Cerebellar nuclear complex (tissue), 1 donor: ENCODE data around the gene PNLDC1.

Experiments
- DNase-seq, 2 experiments: peaks; one replicate each; lab custom pipeline; 2025; lab: John Stamatoyannopoulos, UW

PNLDC1 gene

GRCh38 chr6:159800141-159800865, at the start of gene PNLDC1:
TSS of gene PNLDC1 (plus strand) at chr6:159800276. CDS start at chr6:159800308, 32 bp downstream.
- DNase-seq = no peak

- no peak for DNase-seq
Observed at GRCh38 chr6:159751448-159751847, 48.6 kb upstream of the PNLDC1 start.

GRCh38 chr6:159753081-159753872, 46.8 kb upstream of the PNLDC1 start:
- DNase-seq = no peak

GRCh38 chr6:159754401-159754800, 45.7 kb upstream of the PNLDC1 start:
- no peak for DNase-seq

GRCh38 chr6:159754959-159755914, 44.8 kb upstream of the PNLDC1 start:
- no peak for DNase-seq

- DNase-seq = no peak
Observed at GRCh38 chr6:159756508-159756907, 43.6 kb upstream of the PNLDC1 start.

GRCh38 chr6:159758031-159759001, 41.8 kb upstream of the PNLDC1 start:
- DNase-seq = no peak

- no peak for DNase-seq
Observed at GRCh38 chr6:159759645-159760044, 40.4 kb upstream of the PNLDC1 start.

GRCh38 chr6:159760602-159761057, 39.4 kb upstream of the PNLDC1 start:
- DNase-seq = no peak

- DNase-seq = no peak
Observed at GRCh38 chr6:159761129-159761872, 38.8 kb upstream of the PNLDC1 start.

- DNase-seq = peak; percentile 92 to 94
Observed at GRCh38 chr6:159761873-159762680, 38.0 kb upstream of the PNLDC1 start, which contains the start of gene ACAT2. TSS of gene ACAT2 (plus strand) at chr6:159762045. CDS start at chr6:159762088, 43 bp downstream.

GRCh38 chr6:159762681-159763293, 37.3 kb upstream of the PNLDC1 start:
- no peak for DNase-seq

- DNase-seq = no peak
Observed at GRCh38 chr6:159766906-159767305, 33.2 kb upstream of the PNLDC1 start.

GRCh38 chr6:159769470-159769869, 30.6 kb upstream of the PNLDC1 start:
- no peak for DNase-seq

- DNase-seq = no peak
Observed at GRCh38 chr6:159772196-159772595, 27.9 kb upstream of the PNLDC1 start.

GRCh38 chr6:159777240-159777904, 22.7 kb upstream of the PNLDC1 start:
- DNase-seq = no peak

- no peak for DNase-seq
Observed at GRCh38 chr6:159778131-159778530, 21.9 kb upstream of the PNLDC1 start.

- DNase-seq = no peak
Observed at GRCh38 chr6:159778542-159779103, 21.5 kb upstream of the PNLDC1 start.
